Fibroblast of villous mesenchyme (primary cell): Measurements from ENCODE around the gene APOBEC4. TPM values are rescaled to one million over a fixed set of nuclear protein-coding genes. Genes with fewer than 3 reads are reported as not detected.

Experiments
- DNase-seq: peaks from one replicate; pipeline ENCODE4 v3.0.0-alpha.2; 2010; ENCODE audit warnings: low read depth
- H3K4me3 ChIP-seq: 2 replicates; pipeline ENCODE4 v1.5.1; 2011; ENCODE audit warnings: low read depth, mild to moderate bottlenecking, low read length
- total RNA-seq: library from RNA; depleted of rRNA; stranded (reverse); fragments of >200 nt; gene quantifications from 2 replicates; pipeline ENCODE4 v1.2.3, GENCODE V29; 2012
- TF ChIP-seq, protein P1 (sequence below): IDR thresholded peaks from 2 replicates; pipeline ENCODE4 v1.5.1; 2012; ENCODE audit warnings: low read depth, mild to moderate bottlenecking, low read length; ENCODE audit not compliant: insufficient read depth

The APOBEC4 gene
- total RNA-seq, 1 donor = not detected

DNA sequence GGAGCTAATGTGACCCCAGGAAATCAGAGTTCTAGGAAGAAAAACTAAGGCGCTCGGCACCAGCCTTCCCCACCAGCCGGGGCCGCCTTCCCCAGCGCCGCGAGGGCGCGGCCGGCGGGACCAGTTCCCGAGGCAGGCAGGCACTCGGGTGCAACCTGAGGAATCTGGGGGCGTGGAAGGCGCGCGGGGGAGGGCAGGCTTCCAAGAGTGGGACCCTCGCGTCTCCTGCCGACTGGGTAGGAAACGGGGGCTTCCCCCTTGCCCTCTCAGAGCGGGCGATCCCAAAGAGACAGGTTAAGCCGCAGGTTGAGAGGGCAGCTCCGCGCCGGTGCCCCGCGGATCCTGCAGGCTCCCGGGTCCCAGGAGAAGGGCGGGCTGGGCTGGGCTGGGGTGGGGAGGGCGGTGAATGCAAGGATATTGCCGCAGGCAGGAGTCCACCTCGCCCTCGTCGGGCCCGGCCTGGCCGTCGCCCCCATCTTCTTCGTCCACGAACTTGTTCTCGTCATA, 18.0 kb downstream of the APOBEC4 start:
- TF ChIP-seq, protein P1, sequence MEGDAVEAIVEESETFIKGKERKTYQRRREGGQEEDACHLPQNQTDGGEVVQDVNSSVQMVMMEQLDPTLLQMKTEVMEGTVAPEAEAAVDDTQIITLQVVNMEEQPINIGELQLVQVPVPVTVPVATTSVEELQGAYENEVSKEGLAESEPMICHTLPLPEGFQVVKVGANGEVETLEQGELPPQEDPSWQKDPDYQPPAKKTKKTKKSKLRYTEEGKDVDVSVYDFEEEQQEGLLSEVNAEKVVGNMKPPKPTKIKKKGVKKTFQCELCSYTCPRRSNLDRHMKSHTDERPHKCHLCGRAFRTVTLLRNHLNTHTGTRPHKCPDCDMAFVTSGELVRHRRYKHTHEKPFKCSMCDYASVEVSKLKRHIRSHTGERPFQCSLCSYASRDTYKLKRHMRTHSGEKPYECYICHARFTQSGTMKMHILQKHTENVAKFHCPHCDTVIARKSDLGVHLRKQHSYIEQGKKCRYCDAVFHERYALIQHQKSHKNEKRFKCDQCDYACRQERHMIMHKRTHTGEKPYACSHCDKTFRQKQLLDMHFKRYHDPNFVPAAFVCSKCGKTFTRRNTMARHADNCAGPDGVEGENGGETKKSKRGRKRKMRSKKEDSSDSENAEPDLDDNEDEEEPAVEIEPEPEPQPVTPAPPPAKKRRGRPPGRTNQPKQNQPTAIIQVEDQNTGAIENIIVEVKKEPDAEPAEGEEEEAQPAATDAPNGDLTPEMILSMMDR = no peak
- DNase-seq = peak; percentile 20
- H3K4me3 ChIP-seq = peak overlapping the region; percentile 90

DNA sequence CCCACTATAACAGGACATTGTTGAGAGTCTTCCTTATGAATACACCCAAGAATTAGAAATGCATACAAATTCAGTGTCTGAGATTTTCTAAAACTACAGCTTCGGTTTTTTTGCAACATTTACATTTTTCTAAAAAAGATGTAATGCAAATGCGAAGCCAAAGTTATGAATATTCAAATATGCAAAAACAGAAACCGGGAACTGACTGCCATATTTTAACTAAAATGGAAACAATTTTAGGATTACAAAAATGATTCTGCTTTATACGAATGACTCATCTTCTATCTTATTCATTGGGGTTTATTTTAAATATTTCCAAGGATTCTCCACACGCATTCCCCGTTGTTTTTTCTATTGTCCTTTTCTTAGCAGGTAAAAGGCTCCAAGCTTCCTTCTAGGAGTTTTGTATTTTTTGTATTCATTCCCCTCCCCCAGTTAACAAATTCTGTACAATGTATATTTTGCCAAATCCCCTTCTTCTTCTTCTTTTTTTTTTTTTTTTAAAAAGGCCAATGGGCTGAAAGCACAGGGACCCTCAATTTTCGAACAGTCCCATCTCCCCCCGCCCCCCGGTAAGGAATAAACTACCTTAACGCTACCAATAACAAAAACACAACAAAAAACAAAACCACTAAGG, 18.6 kb downstream of the APOBEC4 start:
- TF ChIP-seq, protein P1 = no peak
- no peak for DNase-seq
- H3K4me3 ChIP-seq = peak overlapping the region; percentile 90

DNA sequence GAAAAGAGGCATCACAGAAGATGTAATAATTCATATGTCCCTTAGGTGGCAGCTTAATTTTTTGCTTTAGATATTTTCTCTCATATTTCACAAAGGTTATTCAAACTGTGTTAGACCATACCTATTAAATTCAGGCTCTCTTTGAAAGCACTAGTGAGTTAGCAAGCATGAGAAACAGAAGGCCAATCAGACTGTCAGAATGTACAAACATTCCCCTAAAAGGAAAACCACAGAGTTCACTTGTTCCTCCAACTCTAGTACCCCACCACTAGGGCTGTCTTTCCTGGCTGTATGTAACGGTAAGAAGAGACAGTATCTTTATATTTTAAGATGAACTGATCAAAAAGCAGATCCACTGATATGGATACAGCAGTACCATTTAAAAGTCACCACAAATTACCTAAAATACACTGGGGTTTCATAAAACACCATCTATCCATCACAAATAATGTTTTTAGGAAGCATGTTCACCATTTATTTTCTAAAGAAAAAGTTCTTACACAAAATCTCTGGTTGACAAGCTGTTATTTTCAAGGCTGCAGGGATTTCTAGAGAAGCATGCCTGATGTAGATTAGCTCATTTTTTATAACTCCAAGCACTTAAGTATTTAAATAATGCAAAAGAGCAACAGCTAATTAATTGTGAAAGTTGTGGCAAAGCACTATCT, 19.3 kb downstream of the APOBEC4 start:
- H3K4me3 ChIP-seq = peak overlapping the region; percentile 90
- DNase-seq = peak; percentile 86
- TF ChIP-seq, protein P1 = peak; percentile 60

DNA sequence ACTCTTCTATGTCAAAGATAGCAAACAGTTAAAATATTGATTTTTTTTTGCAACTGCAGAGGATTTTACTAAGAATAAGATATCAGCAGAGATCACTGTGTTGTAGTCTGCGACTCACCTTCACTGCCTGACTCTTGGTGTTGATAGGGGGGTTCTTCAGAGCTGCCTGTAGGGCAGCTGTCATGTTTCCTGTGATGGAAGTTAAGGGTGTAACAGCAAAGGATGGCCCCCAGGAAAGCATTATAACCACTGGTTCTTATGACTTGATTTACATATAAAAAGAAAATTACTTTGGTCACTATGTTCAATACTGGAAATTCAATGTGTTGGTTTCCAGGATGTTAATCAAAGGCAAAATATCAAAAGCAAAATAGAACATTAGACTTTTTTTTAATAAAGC, 20.2 kb downstream of the APOBEC4 start:
- DNase-seq = no peak
- peak overlapping the region; percentile 90 for H3K4me3 ChIP-seq
- TF ChIP-seq, protein P1 = no peak

DNA sequence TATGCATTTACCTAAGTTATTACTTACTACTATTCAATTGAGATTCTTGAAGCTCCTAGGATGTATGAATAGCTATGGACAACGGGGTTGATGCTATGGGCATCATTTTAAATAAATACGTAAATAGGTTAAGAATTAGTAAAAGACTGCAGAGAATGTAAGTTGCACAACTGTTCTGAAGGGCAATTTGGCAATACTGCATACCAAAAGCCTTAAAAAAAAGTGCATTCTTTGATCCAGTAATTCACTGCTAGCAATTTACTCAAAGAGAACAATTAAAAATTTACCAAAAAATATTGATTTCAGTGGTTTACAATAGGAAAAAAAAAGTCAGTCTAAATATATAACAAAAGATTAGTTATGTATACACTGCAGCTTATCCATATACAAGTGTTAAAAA, 21.0 kb downstream of the APOBEC4 start:
- DNase-seq = peak; percentile 66
- peak overlapping the region; percentile 90 for H3K4me3 ChIP-seq
- TF ChIP-seq, protein P1 = no peak

DNA sequence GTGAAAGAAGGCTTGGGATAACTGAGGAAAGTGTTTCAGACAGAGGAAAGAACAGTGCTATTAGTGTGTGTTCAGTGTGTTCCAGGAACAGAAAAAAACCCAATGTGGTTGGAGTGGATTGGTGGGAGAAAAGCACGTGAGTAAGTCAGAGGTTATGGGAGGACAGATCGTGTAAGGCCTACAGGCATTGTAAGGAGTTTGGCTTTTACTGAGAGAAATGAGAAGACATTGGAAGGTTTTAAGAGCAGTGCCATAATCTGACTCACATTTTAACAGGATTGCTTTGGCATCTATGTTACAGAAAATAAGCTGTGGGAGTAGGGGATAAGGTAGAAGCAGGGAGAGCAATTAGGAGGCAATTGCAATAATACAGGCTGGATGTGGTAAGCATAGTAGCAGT, 22.4 kb downstream of the APOBEC4 start:
- no peak overlapping the region for H3K4me3 ChIP-seq
- TF ChIP-seq, protein P1 = no peak
- no peak for DNase-seq
